ENCODE results near the gene IL6R. TPM values are rescaled to one million over a fixed set of nuclear protein-coding genes. Genes with fewer than 3 reads are reported as not detected.

The IL6R gene
- total RNA-seq, 1 experiment from 2014 or later = 12.2 TPM

GRCh38 chr1:154407198-154408091 is 2.3 kb downstream of the IL6R start:
- peaks cover 46% of the 10 kb centered on the region for H3K4me1 ChIP-seq (ENCODE audit: control insufficient read depth, insufficient read depth, low read length)
- POLR2A ChIA-PET = interaction anchor here (0.5 to 1.2 kb wide), 2 partner anchors 13 to 18 kb away, joined by 5 to 6 read pairs; no protein-coding TSS in a partner anchor
- CTCF ChIA-PET = no interaction called here
- peak overlapping the region; percentile 6 to 73 for H3K4me3 ChIP-seq (ENCODE audit: low read depth in 2 of 2, low read length in 2 of 2)
- BruUV-seq (replicated peaks) = no TSS peak
- H3K9me3 ChIP-seq (ENCODE audit: control insufficient read depth, insufficient read depth, low read depth, low read length) = no peaks in the 10 kb centered on the region
- peak overlapping the region; percentile 88 for H3K27ac ChIP-seq (ENCODE audit: low read length)
- in situ Hi-C loops (cut with HindIII; ENCODE audit: low pct_unique_long_range_greater_than_20kb, low sequenced_read_pairs) (no loop called here), intact Hi-C loops (cut with micrococcal nuclease; ENCODE audit: unreplicated experiment) (no loop called here)
- H3K27me3 ChIP-seq (ENCODE audit: control insufficient read depth, insufficient read depth, low read length) = no peaks in the 10 kb centered on the region
- TF ChIP-seq CTCF (IDR thresholded peaks at IDR 0.05) = no peak
- no peak for TF ChIP-seq TCF7L2 (IDR thresholded peaks at IDR 0.05; ENCODE audit: low read depth, low read length)
- TF ChIP-seq REST (IDR thresholded peaks at IDR 0.05; ENCODE audit: insufficient read depth in 1 of 2, low read depth in 2 of 2, low read length in 1 of 2) = no peak
- TF ChIP-seq SIN3A (IDR thresholded peaks at IDR 0.05; ENCODE audit: borderline replicate concordance, insufficient read depth, low read depth, low read length) = no peak
- no peak for TF ChIP-seq POLR2AphosphoS5 (IDR thresholded peaks at IDR 0.05; ENCODE audit: low read depth, low read length)
- ATAC-seq = no peak
- DNase-seq (ENCODE audit: low read depth, low spot score) = no peak
- no peaks in the 10 kb centered on the region for H3K36me3 ChIP-seq (ENCODE audit: control insufficient read depth, insufficient read depth, low read length)

- Histone ChIP-seq H3K36me3 (ENCODE audit: control insufficient read depth, insufficient read depth, low read length) (no peaks in the 10 kb centered on the region), H3K4me1 (ENCODE audit: control insufficient read depth, insufficient read depth, low read length) (peaks cover 46% of the 10 kb centered on the region), H3K4me3 (ENCODE audit: low read depth in 2 of 2, low read length in 2 of 2) (peak overlapping the region in 1 of 2 experiments; percentile 73; a peak in 2 of 4 replicates), H3K27me3 (ENCODE audit: control insufficient read depth, insufficient read depth, low read length) (no peaks in the 10 kb centered on the region), H3K9me3 (ENCODE audit: control insufficient read depth, insufficient read depth, low read depth, low read length) (no peaks in the 10 kb centered on the region), H3K27ac (ENCODE audit: low read length) (peak overlapping the region; percentile 88)
- ATAC-seq = no peak
- ChIA-PET CTCF (interaction anchor here (1.2 kb wide), 1 partner anchor 71 kb away, joined by 3 read pairs; no protein-coding TSS in a partner anchor), POLR2A (interaction anchor here (1.2 kb wide), 1 partner anchor 12 kb away, joined by 5 read pairs; no protein-coding TSS in a partner anchor)
- no peak for TF ChIP-seq SIN3A (IDR thresholded peaks at IDR 0.05; ENCODE audit: borderline replicate concordance, insufficient read depth, low read depth, low read length)
- TF ChIP-seq REST (IDR thresholded peaks at IDR 0.05; ENCODE audit: insufficient read depth in 1 of 2, low read depth in 2 of 2, low read length in 1 of 2) = no peak
- no peak for TF ChIP-seq POLR2AphosphoS5 (IDR thresholded peaks at IDR 0.05; ENCODE audit: low read depth, low read length)
- DNase-seq (ENCODE audit: low read depth, low spot score) = no peak
- in situ Hi-C loops (cut with HindIII; ENCODE audit: low pct_unique_long_range_greater_than_20kb, low sequenced_read_pairs) (no loop called here), intact Hi-C loops (cut with micrococcal nuclease; ENCODE audit: unreplicated experiment) (no loop called here)
- BruUV-seq (replicated peaks) = no TSS peak
These were observed 3.1 kb downstream of the IL6R start for GRCh38 chr1:154408174-154408777.

All from Panc1 (cell line).